ENCODE measurements around the gene CAMTA1. TPM values are rescaled to one million over a fixed set of nuclear protein-coding genes. Genes with fewer than 3 reads are reported as not detected.

CAMTA1 gene
- total RNA-seq, 1 experiment from 2014 or later, result 69.5 TPM

- Histone ChIP-seq H3K27me3 (ENCODE audit: insufficient read depth, low read length) (no peaks in the 10 kb centered on the region), H3K27ac (ENCODE audit: low read depth, low read length) (no peak overlapping the region), H3K36me3 (ENCODE audit: control insufficient read depth in 1 of 2, insufficient read depth in 2 of 2, low read length in 2 of 2) (no peaks in the 10 kb centered on the region), H2AFZ (ENCODE audit: low read depth, low read length, poor library complexity, severe bottlenecking) (no peak overlapping the region), H3K9me3 (ENCODE audit: control insufficient read depth in 1 of 2, insufficient read depth in 1 of 2, low read depth in 1 of 2, low read length in 2 of 2) (no peaks in the 10 kb centered on the region), H3K79me2 (ENCODE audit: insufficient read depth, low read length) (no peaks in the 10 kb centered on the region), H3K4me1 (ENCODE audit: control insufficient read depth in 1 of 2, insufficient read depth in 2 of 2, low read length in 2 of 2) (peaks cover 27 to 40% of the 10 kb centered on the region in 2 experiments), H3K9me2 (ENCODE audit: insufficient read depth) (no peaks in the 10 kb centered on the region), H3K4me3 (replicated peaks in 1 of 2; ENCODE audit: low read depth in 1 of 2, low read length in 2 of 2) (no peak overlapping the region), H3K9ac (ENCODE audit: low read length) (no peak overlapping the region), H3K4me2 (ENCODE audit: low read length) (no peak overlapping the region), H4K20me1 (ENCODE audit: insufficient read depth) (no peaks in the 10 kb centered on the region)
- ChIA-PET POLR2A (no interaction called here), CTCF (no interaction called here), RAD21 (ENCODE audit: low non-redundant PET in 1 of 2, low total read pairs in 2 of 2, uncharacterized antibody in 2 of 2, unreplicated experiment in 2 of 2) (no interaction called here)
- BruUV-seq (replicated peaks), result no TSS peak
- intact Hi-C loops (cut with micrococcal nuclease), result no loop called here
- DNase-seq (ENCODE audit: low read depth, low spot score), result no peak
- ATAC-seq, result no peak
- TF ChIP-seq EZH2 (IDR thresholded peaks at IDR 0.05) (no peak), YY1 (IDR thresholded peaks at IDR 0.05; ENCODE audit: extremely low read depth, insufficient replicate concordance, low read depth, low read length) (no peak), POLR2A (IDR thresholded peaks at IDR 0.05; ENCODE audit: borderline replicate concordance, extremely low read depth, insufficient read depth, insufficient read length) (no peak), POLR2AphosphoS5 (IDR thresholded peaks at IDR 0.05; ENCODE audit: low read depth, low read length) (no peak), TCF7L2 (IDR thresholded peaks at IDR 0.05; ENCODE audit: borderline replicate concordance, extremely low read depth, insufficient read depth, insufficient read length) (no peak), ZNF274 (IDR thresholded peaks at IDR 0.05; ENCODE audit: low read depth, low read length) (no peak), FOSL1 (IDR thresholded peaks at IDR 0.05; ENCODE audit: low read depth) (no peak), REST (IDR thresholded peaks at IDR 0.05; ENCODE audit: low read depth) (no peak), RAD21 (IDR thresholded peaks at IDR 0.05; ENCODE audit: low read depth) (no peak), CEBPB (IDR thresholded peaks at IDR 0.05; ENCODE audit: low read depth) (no peak), MAX (IDR thresholded peaks at IDR 0.05) (no peak), ZBTB33 (IDR thresholded peaks at IDR 0.05; ENCODE audit: extremely low read depth, insufficient replicate concordance, low read length) (no peak), JUND (IDR thresholded peaks at IDR 0.05) (no peak)
Observed at GRCh38 chr1:6961289-6961688, 176.0 kb downstream of the CAMTA1 start.

All from HCT116 (cell line).